ENCODE data around the gene CYP27A1.

The CYP27A1 gene

GRCh38 chr2:218788529-218789255 is 6.7 kb downstream of the CYP27A1 start:
- TF ChIP-seq, protein P1, sequence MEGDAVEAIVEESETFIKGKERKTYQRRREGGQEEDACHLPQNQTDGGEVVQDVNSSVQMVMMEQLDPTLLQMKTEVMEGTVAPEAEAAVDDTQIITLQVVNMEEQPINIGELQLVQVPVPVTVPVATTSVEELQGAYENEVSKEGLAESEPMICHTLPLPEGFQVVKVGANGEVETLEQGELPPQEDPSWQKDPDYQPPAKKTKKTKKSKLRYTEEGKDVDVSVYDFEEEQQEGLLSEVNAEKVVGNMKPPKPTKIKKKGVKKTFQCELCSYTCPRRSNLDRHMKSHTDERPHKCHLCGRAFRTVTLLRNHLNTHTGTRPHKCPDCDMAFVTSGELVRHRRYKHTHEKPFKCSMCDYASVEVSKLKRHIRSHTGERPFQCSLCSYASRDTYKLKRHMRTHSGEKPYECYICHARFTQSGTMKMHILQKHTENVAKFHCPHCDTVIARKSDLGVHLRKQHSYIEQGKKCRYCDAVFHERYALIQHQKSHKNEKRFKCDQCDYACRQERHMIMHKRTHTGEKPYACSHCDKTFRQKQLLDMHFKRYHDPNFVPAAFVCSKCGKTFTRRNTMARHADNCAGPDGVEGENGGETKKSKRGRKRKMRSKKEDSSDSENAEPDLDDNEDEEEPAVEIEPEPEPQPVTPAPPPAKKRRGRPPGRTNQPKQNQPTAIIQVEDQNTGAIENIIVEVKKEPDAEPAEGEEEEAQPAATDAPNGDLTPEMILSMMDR (IDR thresholded peaks at IDR 0.05; ENCODE audit: low read depth, low read length): no peak

DNA sequence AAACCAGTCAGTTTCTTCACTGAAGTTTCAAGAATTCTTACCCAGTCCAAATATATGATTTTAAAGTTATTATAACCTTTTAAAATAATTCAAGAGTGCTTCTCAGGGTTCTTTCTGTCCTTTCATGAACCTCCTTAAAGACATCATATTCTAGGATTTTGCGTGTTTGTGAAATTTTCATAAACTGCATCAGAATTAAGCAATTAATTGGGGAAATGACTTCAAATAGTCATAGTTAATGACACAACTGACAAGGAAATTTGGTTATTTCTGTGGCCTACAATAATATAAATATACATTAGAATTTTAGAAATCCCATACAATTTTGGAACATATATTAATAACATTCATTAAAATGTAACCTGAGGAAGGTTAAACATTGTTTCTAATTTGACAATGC is 10.5 kb downstream of the CYP27A1 start:
- H3K9me3 ChIP-seq (ENCODE audit: severe bottlenecking): no peaks in the 10 kb centered on the region
- no peak overlapping the region for H3K4me3 ChIP-seq (ENCODE audit: low read depth, low read length)
- H3K27ac ChIP-seq: no peak overlapping the region
- H3K36me3 ChIP-seq: no peaks in the 10 kb centered on the region
- no peak for DNase-seq
- TF ChIP-seq, protein P1 (IDR thresholded peaks at IDR 0.05; ENCODE audit: low read depth, low read length): no peak
- no peaks in the 10 kb centered on the region for H3K27me3 ChIP-seq (ENCODE audit: insufficient read depth, low read depth, severe bottlenecking)

More at GRCh38 chr2:218788529-218789255, 6.7 kb downstream of the CYP27A1 start:
- no peaks in the 10 kb centered on the region for H3K9me3 ChIP-seq (ENCODE audit: severe bottlenecking)
- H3K27ac ChIP-seq: no peak overlapping the region
- no peaks in the 10 kb centered on the region for H3K36me3 ChIP-seq
- H3K4me3 ChIP-seq (ENCODE audit: low read depth, low read length): no peak overlapping the region
- no peak for DNase-seq
- H3K27me3 ChIP-seq (ENCODE audit: insufficient read depth, low read depth, severe bottlenecking): no peaks in the 10 kb centered on the region

DNA sequence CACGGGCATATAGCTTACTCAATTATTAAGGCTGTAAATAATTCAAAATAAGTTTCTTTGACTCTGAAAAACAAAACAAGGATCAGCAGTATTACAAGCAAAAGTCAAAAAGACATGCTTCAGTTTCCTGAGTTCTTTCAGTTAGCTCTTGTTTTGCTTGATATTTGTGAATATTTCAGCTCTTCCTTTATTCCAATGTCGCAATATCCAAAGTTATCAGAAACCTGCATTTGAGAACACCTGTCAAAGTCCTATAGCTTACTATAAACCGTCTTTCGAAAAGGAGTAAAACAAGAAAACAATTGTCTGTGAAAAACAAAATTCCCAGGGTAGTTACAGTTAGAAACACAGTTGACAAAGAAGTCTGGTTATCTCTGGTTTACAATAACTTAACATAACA is 14.7 kb downstream of the CYP27A1 start:
- Histone ChIP-seq H3K27me3 (ENCODE audit: insufficient read depth, low read depth, severe bottlenecking) (no peaks in the 10 kb centered on the region), H3K4me3 (ENCODE audit: low read depth, low read length) (no peak overlapping the region), H3K36me3 (no peaks in the 10 kb centered on the region), H3K9me3 (ENCODE audit: severe bottlenecking) (no peaks in the 10 kb centered on the region), H3K27ac (no peak overlapping the region)
- no peak for DNase-seq
- TF ChIP-seq, protein P1 (IDR thresholded peaks at IDR 0.05; ENCODE audit: low read depth, low read length): no peak

DNA sequence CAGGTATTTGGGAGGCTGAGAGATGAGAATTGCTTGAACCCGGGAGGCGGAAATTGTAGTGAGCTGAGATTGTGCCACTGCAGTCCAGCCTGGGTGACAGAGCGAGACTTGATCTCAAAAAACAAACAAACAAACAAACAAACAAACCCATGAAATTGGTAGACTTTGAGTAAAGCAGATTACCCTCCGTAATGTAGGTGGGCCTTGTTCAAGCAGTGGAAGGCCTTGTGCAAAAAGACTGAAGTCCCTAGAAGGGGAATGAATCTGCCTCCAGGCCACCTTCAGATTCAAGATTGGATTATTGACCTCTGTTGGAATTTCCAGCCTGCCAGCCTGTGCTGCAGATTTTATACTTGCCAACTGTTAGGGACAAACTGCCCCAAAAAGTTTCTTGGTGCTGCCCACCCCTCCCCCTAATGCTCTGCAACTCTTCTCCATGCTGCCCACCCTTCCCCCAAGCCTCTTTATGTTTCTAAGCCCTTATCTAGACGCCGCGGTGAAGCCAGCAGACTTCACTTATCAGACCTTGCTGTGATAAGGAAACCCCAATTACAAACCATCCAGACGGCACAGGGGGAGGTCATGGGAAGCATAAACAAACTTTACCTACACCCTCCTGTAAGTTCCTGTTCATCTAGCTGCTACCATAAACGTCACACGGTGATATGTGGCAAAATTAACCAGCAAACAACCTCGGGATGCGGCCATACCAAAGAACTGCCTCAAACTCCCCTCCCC is 17.0 kb downstream of the CYP27A1 start:
- DNase-seq: no peak

DNA sequence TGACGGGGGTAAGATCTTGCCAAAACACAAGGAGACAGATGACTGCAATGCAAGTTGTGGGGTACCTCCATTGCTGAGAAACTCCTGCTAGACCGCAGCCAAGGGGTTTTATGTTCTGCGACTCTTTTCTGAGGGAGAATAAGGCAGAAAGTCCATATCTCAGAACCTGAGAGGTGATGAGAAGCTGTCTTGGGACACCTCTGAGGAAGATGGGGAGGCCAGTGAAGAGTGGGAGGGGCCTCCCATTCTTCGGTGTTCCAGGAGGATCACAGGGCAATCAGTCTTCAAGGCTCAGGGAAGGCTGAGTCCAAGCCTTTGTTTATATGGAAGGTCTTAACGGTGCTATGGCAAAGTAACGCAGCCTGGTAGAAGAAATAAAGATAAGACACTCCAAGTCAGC is 18.0 kb downstream of the CYP27A1 start:
- H3K4me3 ChIP-seq (ENCODE audit: low read depth, low read length): no peak overlapping the region
- TF ChIP-seq, protein P1 (IDR thresholded peaks at IDR 0.05; ENCODE audit: low read depth, low read length): no peak
- H3K27me3 ChIP-seq (ENCODE audit: insufficient read depth, low read depth, severe bottlenecking): no peaks in the 10 kb centered on the region
- H3K27ac ChIP-seq: no peak overlapping the region
- no peak for DNase-seq
- no peaks in the 10 kb centered on the region for H3K36me3 ChIP-seq
- H3K9me3 ChIP-seq (ENCODE audit: severe bottlenecking): peaks cover 10% of the 10 kb centered on the region

More for the DNA sequence above, 17.0 kb downstream of the CYP27A1 start:
- TF ChIP-seq, protein P1 (IDR thresholded peaks at IDR 0.05; ENCODE audit: low read depth, low read length): no peak
- H3K9me3 ChIP-seq (ENCODE audit: severe bottlenecking): peaks cover under 1% of the 10 kb centered on the region
- no peaks in the 10 kb centered on the region for H3K36me3 ChIP-seq
- H3K4me3 ChIP-seq (ENCODE audit: low read depth, low read length): no peak overlapping the region
- no peaks in the 10 kb centered on the region for H3K27me3 ChIP-seq (ENCODE audit: insufficient read depth, low read depth, severe bottlenecking)
- no peak overlapping the region for H3K27ac ChIP-seq
